GM21825 (cell line): ENCODE data around the gene IARS1.

Source experiments
- ATAC-seq: cut with Tn5 transposase; IDR thresholded peaks from one replicate; pipeline ENCODE4 v1.9.1; 2021; ENCODE audit warnings: mild to moderate bottlenecking, moderate library complexity; ENCODE audit not compliant: unreplicated experiment

Gene IARS1

DNA sequence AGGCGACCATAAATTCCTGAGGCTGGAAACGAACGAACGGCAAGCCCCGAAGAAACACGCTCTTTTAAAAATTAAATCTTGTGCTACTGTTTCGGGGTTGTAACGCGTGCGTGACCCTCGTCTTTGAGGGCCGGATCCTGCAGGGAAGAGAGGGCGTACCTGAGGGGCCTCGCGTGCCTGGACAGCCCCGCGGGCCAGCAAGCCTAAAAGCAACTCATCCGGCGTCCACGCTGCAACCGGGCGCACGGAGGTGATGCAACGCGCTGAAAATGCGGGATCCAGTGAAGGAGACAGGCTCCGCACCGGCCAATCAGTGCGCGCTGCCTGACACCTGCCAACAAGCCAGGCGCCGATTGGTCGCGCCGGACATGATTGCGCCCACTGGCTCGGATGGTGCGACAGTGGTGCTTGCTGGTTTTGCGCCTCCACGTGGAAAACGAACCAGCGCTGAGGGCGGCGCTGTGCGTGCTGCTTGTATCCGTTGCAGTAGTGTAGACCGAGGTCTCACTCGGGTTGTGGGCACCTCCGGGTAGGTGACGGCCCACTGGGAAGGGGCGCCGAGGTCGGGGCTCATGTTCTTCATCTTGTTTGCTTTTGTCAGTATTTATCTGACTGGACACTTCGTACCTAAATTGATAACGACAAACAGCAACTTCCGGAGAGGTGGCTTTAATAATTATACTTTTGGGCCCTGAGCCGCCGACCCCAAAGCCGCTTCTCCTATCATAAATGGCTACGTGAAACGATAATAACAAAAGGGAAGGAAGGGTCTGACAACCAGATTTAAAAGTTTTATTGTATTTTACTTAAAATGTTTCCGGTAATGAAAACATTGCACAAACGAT is at the start of gene IARS1:
Gene IARS1 (minus strand): TSS at position 246 of the 845 bp plus-strand sequence. CDS start 4,278 bp downstream, outside the sequence.
- peak; percentile 94 for ATAC-seq

DNA sequence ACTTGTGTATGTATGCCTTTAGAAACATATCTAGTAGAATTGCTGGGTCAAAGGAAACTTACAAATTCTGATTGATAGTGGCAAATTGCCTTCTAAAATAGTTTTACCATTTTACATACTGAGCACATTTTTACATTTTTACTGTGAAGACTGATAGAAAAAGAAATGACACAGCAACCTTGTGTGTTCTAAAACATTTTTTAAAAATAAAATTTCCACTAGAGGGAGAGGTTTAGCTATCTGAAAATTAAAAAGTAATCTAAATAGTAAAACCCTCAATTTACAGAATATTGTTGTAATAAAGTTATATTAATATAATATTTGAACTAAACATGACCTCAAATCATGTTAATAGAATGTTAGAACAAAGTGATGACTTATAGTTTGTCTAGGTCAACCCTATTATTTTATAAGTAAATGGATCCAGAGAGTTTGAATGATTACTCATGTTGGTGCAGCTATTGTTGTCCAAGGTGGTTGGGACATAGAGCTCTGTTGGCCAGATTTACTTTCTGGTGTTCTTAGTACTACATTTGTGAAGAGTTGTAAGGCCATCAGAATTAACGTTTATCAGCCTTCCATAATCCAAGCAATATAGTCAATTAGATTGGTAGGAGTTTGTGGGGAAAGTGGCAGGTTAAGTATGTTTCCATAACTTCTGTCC is 49.5 kb upstream of the IARS1 start:
- no peak for ATAC-seq

GRCh38 chr9:92341578-92341977 is 48.1 kb upstream of the IARS1 start:
- no peak for ATAC-seq

- ATAC-seq, result no peak
Measured at GRCh38 chr9:92333282-92333634, 39.8 kb upstream of the IARS1 start.

- no peak for ATAC-seq
Measured at GRCh38 chr9:92332577-92333281, 39.2 kb upstream of the IARS1 start.

DNA sequence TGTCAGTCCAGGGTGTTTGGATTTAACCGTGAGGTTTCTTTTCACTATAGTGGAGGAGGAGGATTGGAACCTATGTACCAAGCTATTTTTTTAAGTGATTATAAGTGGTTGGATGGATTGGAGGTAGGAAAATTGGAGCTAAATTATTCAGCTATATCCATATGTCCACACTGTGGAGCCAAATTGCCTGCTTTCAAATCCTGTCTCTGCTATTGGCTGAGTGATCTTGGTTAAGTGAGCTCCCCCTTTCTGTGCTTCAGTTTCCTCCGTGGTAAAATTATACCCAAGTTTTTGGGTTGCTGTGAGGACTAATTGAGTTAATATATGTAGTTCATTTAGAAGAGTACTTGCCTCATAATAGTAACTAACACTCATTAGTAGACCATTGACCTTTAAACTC is 34.7 kb upstream of the IARS1 start:
- no peak for ATAC-seq

DNA sequence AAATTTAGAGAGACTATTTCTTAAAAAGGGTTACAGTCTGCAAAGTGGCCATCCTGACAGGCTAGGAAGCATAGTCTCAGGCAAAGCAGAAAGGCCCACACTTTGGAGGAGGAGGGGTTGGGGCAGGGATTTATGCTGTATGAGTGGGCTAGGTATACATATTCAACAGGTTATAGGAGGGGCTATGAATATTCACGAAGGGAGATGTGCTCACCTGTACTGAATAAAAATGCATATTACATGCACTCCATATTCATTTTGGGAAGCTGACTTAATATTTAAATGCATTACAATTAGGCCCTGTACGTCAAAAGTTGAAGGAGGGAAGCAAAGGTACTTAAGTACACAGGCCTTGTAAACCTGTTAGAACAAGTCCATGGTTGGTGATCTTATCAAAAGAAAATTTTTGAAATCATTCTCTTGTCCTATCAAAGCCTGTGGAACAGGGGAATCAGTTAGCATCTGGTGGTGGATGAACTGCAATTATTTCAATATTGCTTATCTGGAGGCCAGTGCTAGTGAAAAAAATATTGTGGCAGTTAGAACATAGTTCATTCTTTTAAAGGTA is 33.9 kb upstream of the IARS1 start:
- ATAC-seq, result no peak

DNA sequence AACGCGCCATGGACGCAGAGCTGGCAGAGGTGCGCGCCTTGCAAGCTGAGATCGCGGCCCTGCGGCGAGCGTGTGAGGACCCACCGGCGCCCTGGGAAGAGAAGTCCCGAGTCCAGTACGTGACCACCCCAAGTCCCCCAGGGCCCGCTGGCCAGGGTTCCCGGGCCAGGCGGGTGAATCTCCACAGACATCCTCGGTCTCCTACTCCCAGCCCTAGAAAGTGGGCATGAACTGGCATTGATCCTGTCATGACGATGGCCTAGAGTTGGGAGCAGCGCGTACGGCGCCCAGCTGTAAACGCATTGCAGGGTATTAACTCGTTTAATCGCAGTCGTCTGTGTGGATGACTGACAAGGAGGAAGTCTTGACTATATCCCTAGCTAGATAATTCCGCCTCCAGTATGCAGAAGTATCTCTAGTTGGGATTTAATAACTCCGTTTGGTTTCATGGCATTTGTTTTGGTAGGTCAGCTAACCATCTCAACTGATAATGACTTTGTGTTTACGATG is 32.5 kb upstream of the IARS1 start:
- peak; percentile 1 for ATAC-seq

- ATAC-seq, result peak; percentile 92
Measured at GRCh38 chr9:92325269-92325990, 31.9 kb upstream of the IARS1 start, which contains the start of the genes CENPP and NOL8. Gene CENPP, plus strand, starts transcription at chr9:92325953. Gene NOL8, minus strand, starts transcription at chr9:92325350. Its CDS starts 1,189 bp downstream, at chr9:92324161.

DNA sequence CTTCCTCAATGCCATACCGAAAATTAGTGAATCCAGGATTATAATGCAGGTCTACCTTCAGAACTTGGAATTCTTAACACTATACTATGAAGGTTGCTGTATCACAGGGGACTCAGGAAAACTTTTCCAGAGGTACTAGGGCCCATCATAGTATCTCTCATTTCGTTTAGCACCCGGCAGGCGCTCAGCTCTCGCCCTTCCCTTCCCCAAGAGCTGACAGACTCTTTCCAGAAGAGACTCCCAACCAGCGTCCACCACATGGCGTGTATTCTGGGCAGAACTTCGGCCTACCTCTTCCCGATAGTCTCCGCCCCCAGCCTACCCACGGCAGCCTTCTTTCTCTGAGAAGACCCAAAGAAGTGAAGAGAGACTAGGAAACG is 31.4 kb upstream of the IARS1 start:
- ATAC-seq, result peak; percentile 15

GRCh38 chr9:92324431-92324830 is 30.9 kb upstream of the IARS1 start:
- ATAC-seq, result no peak

GRCh38 chr9:92315456-92315855 is 22.0 kb upstream of the IARS1 start:
- ATAC-seq, result no peak

DNA sequence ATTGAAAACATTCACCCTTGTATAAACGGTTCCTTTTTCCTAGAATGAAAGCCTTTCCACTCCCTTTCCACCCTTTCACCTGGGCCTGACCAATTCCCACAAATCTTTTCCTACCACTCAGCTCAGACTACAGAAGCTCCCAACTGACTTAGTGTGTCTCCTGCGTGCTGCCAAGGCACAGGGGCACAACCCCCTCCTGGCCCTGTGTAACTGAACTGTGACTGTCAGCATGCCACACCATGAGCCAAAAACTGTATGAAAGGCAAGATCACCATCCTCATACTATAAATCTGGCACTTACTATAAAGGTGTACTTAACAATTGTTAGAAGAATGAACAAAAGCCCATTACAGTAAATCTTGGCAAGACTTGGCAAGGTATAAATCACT is 20.1 kb upstream of the IARS1 start:
- no peak for ATAC-seq

GRCh38 chr9:92312887-92313623 is 19.6 kb upstream of the IARS1 start:
- no peak for ATAC-seq

- no peak for ATAC-seq
Measured at GRCh38 chr9:92310562-92310961, 17.1 kb upstream of the IARS1 start.

DNA sequence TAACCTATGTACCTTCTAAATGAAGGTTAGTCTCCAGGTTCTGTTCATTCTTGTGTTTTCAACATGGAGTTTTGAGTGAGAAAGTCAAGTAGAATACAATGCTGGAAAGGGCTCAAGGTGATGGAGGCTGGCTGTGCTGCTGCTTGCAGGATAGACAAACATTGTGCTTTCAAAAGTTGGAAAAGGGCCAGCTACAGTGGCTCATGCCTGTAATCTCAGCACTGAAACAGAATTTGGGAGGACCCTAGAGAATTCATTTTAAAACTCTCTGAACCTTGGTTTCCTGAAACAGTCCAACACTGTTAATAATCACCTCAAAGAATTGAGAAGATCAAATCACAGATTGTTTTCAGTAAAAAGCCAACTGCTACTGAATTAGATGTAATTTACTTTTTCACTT is 15.4 kb upstream of the IARS1 start:
- no peak for ATAC-seq

DNA sequence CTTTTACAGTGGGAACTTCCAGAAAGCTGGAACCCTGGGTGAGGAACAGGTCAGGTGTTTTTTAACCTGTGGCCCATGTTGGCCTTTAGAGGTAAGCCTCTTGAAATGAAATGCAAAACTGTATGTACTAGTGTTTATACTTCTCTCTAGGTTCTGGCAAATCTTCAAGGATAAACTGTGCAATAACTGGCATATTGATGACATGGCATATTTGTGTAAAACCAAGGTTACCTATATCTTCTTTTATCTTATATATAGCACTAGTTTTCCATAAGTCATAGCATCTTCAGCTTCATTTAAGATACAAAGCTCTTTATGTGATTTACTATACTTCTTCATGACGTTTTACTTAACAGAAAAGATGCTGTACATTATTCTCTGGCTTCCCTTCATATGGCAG is 7.4 kb upstream of the IARS1 start:
- ATAC-seq, result no peak

GRCh38 chr9:92299116-92299515 is 5.6 kb upstream of the IARS1 start:
- no peak for ATAC-seq

- no peak for ATAC-seq
Measured at GRCh38 chr9:92298036-92298435, 4.5 kb upstream of the IARS1 start.

GRCh38 chr9:92297611-92298010 is 4.1 kb upstream of the IARS1 start:
- no peak for ATAC-seq
